ENCODE data around the gene TREM2. TPM values are rescaled to one million over a fixed set of nuclear protein-coding genes. Genes with fewer than 3 reads are reported as not detected.

The TREM2 gene
- total and polyA plus RNA-seq, 2 donors (not counting 1 experiment from before 2014, with no cell fraction given) = 0.17 TPM; not detected in 1

GRCh38 chr6:41163419-41163717 is 452 bp upstream of the TREM2 start:
- no peaks in the 10 kb centered on the region for H3K36me3 ChIP-seq (ENCODE audit: control insufficient read depth, insufficient read depth, low read length)
- no peak overlapping the region for H2AFZ ChIP-seq (ENCODE audit: low read length)
- no peak overlapping the region for H3K4me2 ChIP-seq (ENCODE audit: extremely low read depth, insufficient read depth, low read length)
- no peaks in the 10 kb centered on the region for H3K27me3 ChIP-seq (ENCODE audit: control insufficient read depth, insufficient read depth, low read length)
- no peak overlapping the region for H3K27ac ChIP-seq (ENCODE audit: insufficient read depth, low read length)
- H4K20me1 ChIP-seq (ENCODE audit: control insufficient read depth, extremely low read depth, insufficient read depth, low read length) = no peaks in the 10 kb centered on the region
- H3K9me3 ChIP-seq (ENCODE audit: control insufficient read depth, insufficient read depth, low read depth, low read length) = no peaks in the 10 kb centered on the region
- H3K4me1 ChIP-seq (ENCODE audit: control insufficient read depth, extremely low read depth, insufficient read depth, low read length) = no peaks in the 10 kb centered on the region
- TF ChIP-seq EZH2 (IDR thresholded peaks at IDR 0.05; ENCODE audit: low read length, missing control alignments) = no peak
- TF ChIP-seq, protein P1, sequence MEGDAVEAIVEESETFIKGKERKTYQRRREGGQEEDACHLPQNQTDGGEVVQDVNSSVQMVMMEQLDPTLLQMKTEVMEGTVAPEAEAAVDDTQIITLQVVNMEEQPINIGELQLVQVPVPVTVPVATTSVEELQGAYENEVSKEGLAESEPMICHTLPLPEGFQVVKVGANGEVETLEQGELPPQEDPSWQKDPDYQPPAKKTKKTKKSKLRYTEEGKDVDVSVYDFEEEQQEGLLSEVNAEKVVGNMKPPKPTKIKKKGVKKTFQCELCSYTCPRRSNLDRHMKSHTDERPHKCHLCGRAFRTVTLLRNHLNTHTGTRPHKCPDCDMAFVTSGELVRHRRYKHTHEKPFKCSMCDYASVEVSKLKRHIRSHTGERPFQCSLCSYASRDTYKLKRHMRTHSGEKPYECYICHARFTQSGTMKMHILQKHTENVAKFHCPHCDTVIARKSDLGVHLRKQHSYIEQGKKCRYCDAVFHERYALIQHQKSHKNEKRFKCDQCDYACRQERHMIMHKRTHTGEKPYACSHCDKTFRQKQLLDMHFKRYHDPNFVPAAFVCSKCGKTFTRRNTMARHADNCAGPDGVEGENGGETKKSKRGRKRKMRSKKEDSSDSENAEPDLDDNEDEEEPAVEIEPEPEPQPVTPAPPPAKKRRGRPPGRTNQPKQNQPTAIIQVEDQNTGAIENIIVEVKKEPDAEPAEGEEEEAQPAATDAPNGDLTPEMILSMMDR (conservative IDR thresholded peaks at IDR 0.05 in 1 of 2, IDR thresholded peaks at IDR 0.05 in 1 of 2; ENCODE audit: low read depth in 1 of 2, low read length in 2 of 2) = no peak
- DNase-seq (ENCODE audit: low read depth in 2 of 2) = no peak
- H3K4me3 ChIP-seq (replicated peaks in 1 of 4; ENCODE audit: control extremely low read depth in 1 of 4, insufficient read depth in 1 of 4, low read depth in 3 of 4, low read length in 4 of 4) = no peak overlapping the region
- H3K79me2 ChIP-seq (ENCODE audit: control insufficient read depth, insufficient read depth, low read length) = no peaks in the 10 kb centered on the region
- H3K9ac ChIP-seq (ENCODE audit: insufficient read depth, low read length) = no peak overlapping the region

GRCh38 chr6:41161851-41162552 is 914 bp downstream of the TREM2 start:
- H4K20me1 ChIP-seq (ENCODE audit: control insufficient read depth, extremely low read depth, insufficient read depth, low read length) = no peaks in the 10 kb centered on the region
- H3K27me3 ChIP-seq (ENCODE audit: control insufficient read depth, insufficient read depth, low read length) = no peaks in the 10 kb centered on the region
- no peaks in the 10 kb centered on the region for H3K79me2 ChIP-seq (ENCODE audit: control insufficient read depth, insufficient read depth, low read length)
- H3K9ac ChIP-seq (ENCODE audit: insufficient read depth, low read length) = no peak overlapping the region
- no peak overlapping the region for H3K4me2 ChIP-seq (ENCODE audit: extremely low read depth, insufficient read depth, low read length)
- H3K9me3 ChIP-seq (ENCODE audit: control insufficient read depth, insufficient read depth, low read depth, low read length) = no peaks in the 10 kb centered on the region
- no peak for TF ChIP-seq EZH2 (IDR thresholded peaks at IDR 0.05; ENCODE audit: low read length, missing control alignments)
- TF ChIP-seq, protein P1 (conservative IDR thresholded peaks at IDR 0.05 in 1 of 2, IDR thresholded peaks at IDR 0.05 in 1 of 2; ENCODE audit: low read depth in 1 of 2, low read length in 2 of 2) = no peak
- H3K36me3 ChIP-seq (ENCODE audit: control insufficient read depth, insufficient read depth, low read length) = no peaks in the 10 kb centered on the region
- H3K4me1 ChIP-seq (ENCODE audit: control insufficient read depth, extremely low read depth, insufficient read depth, low read length) = no peaks in the 10 kb centered on the region
- no peak for DNase-seq (ENCODE audit: low read depth in 2 of 2)
- H3K4me3 ChIP-seq (replicated peaks in 1 of 4; ENCODE audit: control extremely low read depth in 1 of 4, insufficient read depth in 1 of 4, low read depth in 3 of 4, low read length in 4 of 4) = no peak overlapping the region
- H2AFZ ChIP-seq (ENCODE audit: low read length) = no peak overlapping the region
- no peak overlapping the region for H3K27ac ChIP-seq (ENCODE audit: insufficient read depth, low read length)

DNA sequence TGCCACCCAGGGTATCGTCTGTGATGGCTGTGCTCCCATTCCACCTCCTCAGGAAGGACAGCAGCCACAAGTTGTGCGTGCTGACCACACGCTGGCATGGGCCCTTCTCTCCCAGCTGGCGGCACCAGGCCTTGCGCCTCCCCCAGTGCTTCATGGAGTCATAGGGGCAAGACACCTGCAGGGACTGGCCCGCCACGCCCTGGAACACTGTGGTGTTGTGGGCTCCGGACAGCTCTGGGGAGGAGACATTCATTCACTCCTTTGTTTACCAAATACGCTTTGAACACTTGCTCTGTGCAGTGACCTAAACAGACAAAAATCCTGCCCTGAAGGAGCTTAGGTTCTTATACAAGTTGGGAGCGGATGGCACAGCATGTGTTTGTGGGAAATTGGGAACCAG is 1.5 kb downstream of the TREM2 start:
- DNase-seq (ENCODE audit: low read depth in 2 of 2) = no peak
- Histone ChIP-seq H3K9me3 (ENCODE audit: control insufficient read depth, insufficient read depth, low read depth, low read length) (no peaks in the 10 kb centered on the region), H3K79me2 (ENCODE audit: control insufficient read depth, insufficient read depth, low read length) (no peaks in the 10 kb centered on the region), H3K4me3 (replicated peaks in 1 of 4; ENCODE audit: control extremely low read depth in 1 of 4, insufficient read depth in 1 of 4, low read depth in 3 of 4, low read length in 4 of 4) (no peak overlapping the region), H3K27ac (ENCODE audit: insufficient read depth, low read length) (no peak overlapping the region), H3K36me3 (ENCODE audit: control insufficient read depth, insufficient read depth, low read length) (no peaks in the 10 kb centered on the region), H3K4me1 (ENCODE audit: control insufficient read depth, extremely low read depth, insufficient read depth, low read length) (no peaks in the 10 kb centered on the region), H2AFZ (ENCODE audit: low read length) (no peak overlapping the region), H3K27me3 (ENCODE audit: control insufficient read depth, insufficient read depth, low read length) (no peaks in the 10 kb centered on the region), H3K4me2 (ENCODE audit: extremely low read depth, insufficient read depth, low read length) (no peak overlapping the region), H3K9ac (ENCODE audit: insufficient read depth, low read length) (no peak overlapping the region), H4K20me1 (ENCODE audit: control insufficient read depth, extremely low read depth, insufficient read depth, low read length) (no peaks in the 10 kb centered on the region)
- TF ChIP-seq, protein P1 (conservative IDR thresholded peaks at IDR 0.05 in 1 of 2, IDR thresholded peaks at IDR 0.05 in 1 of 2; ENCODE audit: low read depth in 1 of 2, low read length in 2 of 2) = no peak
- no peak for TF ChIP-seq EZH2 (IDR thresholded peaks at IDR 0.05; ENCODE audit: low read length, missing control alignments)
